AG10803 (cell line): ENCODE results near the gene TMEM45A.
"Not testable (repeated sequence)": the region's sequence is repeated elsewhere in the genome, so short reads cannot be mapped to it uniquely, and the experiment has no call there.

ENCODE experiments used
- DNase-seq: peaks from one replicate; pipeline ENCODE4 v3.0.0; 2010; ENCODE audit warnings: low read depth
- H3K4me3 ChIP-seq: 2 replicates; pipeline ENCODE4 v1.5.1; 2011; ENCODE audit warnings: mild to moderate bottlenecking, low read length, control low read depth
- TF ChIP-seq, protein P1 (sequence below): conservative IDR thresholded peaks from 2 replicates; pipeline ENCODE4 v1.5.1; 2011; ENCODE audit warnings: mild to moderate bottlenecking, low read length, control low read depth, inconsistent platforms

TMEM45A gene

DNA sequence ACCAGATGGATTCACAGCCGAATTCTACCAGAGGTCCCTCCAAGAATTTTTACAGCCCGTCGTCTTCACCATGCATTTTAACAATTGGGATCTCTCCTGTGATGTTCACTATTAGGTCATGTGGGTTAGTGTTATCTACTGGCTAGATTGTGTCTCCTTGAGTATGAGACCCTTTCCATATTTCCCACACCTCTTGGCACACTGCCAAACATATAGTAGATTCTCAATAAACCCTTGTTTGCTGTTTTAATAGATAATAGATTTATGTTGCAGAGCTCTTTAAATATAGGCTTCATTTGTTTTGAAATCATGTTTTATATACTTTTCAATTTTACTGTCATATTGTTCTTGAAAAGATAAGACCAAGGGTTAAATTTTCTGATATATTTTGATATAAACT lies 82.1 kb downstream of the TMEM45A start:
- H3K4me3 ChIP-seq = no peak overlapping the region
- DNase-seq = no peak
- TF ChIP-seq, protein P1, sequence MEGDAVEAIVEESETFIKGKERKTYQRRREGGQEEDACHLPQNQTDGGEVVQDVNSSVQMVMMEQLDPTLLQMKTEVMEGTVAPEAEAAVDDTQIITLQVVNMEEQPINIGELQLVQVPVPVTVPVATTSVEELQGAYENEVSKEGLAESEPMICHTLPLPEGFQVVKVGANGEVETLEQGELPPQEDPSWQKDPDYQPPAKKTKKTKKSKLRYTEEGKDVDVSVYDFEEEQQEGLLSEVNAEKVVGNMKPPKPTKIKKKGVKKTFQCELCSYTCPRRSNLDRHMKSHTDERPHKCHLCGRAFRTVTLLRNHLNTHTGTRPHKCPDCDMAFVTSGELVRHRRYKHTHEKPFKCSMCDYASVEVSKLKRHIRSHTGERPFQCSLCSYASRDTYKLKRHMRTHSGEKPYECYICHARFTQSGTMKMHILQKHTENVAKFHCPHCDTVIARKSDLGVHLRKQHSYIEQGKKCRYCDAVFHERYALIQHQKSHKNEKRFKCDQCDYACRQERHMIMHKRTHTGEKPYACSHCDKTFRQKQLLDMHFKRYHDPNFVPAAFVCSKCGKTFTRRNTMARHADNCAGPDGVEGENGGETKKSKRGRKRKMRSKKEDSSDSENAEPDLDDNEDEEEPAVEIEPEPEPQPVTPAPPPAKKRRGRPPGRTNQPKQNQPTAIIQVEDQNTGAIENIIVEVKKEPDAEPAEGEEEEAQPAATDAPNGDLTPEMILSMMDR = no peak

DNA sequence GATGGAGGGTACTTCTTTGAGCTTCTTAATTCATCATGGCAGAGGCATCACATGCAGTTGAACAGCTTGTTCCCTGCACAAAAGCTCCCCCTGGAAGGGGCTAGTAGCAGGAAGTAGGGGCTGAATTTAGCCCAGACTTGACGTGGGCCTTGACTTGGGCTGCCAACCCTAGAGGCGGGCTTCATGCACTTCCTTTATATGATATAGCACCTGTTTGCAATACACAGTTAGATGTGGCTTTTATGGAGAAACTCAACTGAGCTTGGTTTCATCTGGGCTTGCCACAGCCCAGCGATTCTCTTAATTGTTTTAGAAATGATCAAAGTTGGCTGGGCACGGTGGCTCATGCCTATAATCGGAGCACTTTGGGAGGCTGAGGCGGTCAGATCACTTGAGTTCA lies 83.3 kb downstream of the TMEM45A start:
- H3K4me3 ChIP-seq = no peak overlapping the region
- TF ChIP-seq, protein P1 = no peak

GRCh38 chr3:100577382-100578008 lies 85.1 kb downstream of the TMEM45A start:
- TF ChIP-seq, protein P1 = no peak
- DNase-seq = no peak
- H3K4me3 ChIP-seq = no peak overlapping the region

More for the DNA sequence above, 83.3 kb downstream of the TMEM45A start:
- no peak for DNase-seq

DNA sequence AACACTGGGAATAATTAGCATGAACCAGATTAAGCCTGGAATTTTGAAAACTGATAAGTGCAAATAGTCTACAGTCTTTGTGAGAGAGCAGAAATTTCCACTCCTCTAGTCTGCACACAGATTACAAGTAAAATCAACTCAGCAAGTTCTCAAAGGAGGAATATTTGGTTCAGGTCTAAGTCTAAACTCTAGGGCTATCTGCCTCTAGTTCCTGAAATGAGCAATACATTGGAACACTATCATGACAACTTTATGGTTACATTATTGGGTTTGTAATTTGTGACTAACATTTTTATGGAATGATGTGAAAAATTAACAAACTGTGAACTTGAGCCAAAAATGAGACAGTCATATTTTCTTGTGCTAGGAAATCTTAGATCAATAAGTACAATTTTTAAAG lies 86.2 kb downstream of the TMEM45A start:
- TF ChIP-seq, protein P1 = no peak
- no peak overlapping the region for H3K4me3 ChIP-seq
- no peak for DNase-seq

- no peak overlapping the region for H3K4me3 ChIP-seq
- DNase-seq = no peak
- TF ChIP-seq, protein P1 = no peak
Measured at GRCh38 chr3:100580147-100580546, 87.7 kb downstream of the TMEM45A start.

- H3K4me3 ChIP-seq = no peak overlapping the region
- TF ChIP-seq, protein P1 = no peak
- DNase-seq = no peak
Measured at GRCh38 chr3:100581650-100582049, 89.2 kb downstream of the TMEM45A start.

DNA sequence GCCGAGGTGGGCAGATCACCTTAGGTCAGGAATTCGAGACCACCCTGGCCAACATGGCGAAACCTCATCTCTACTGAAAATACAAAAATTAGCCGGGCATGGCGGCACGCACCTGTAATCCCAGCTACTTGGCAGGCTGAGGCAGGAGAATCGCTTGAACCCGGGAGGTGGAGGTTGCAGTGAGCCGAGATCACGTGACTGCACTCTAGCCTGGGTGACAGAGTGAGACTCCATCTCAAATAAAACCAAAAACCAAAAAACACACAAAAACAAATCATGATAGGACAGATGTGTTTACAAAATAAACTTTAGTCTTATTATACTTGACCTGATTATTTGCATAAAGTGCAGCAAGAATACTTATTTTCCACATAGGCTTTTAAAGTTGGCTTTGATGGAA lies 89.7 kb downstream of the TMEM45A start:
- not testable (repeated sequence) for DNase-seq, H3K4me3 ChIP-seq
